Lower lobe of right lung (tissue), 2 donors: ENCODE results near the gene LKAAEAR1. TPM values are rescaled to one million over a fixed set of nuclear protein-coding genes. Genes with fewer than 3 reads are reported as not detected.

ENCODE experiments used
- ATAC-seq, 2 donors: fragments of 200-7000 bp; cut with Tn5 transposase; one replicate each; pipeline ENCODE4 v1.9.1; 2020 to 2022; ENCODE audit warnings: mild to moderate bottlenecking in 2 of 2, moderate library complexity in 2 of 2
- DNase-seq: peaks from one replicate; pipeline ENCODE4 v3.0.0-alpha.2; 2020
- H3K27ac ChIP-seq: fragments of 200-600 bp; one replicate; pipeline ENCODE4 v1.8.0; 2022
- H3K27me3 ChIP-seq: fragments of 200-600 bp; one replicate; pipeline ENCODE4 v1.8.0; 2022; ENCODE audit warnings: low read depth
- H3K36me3 ChIP-seq: fragments of 200-600 bp; one replicate; pipeline ENCODE4 v1.8.0; 2022; ENCODE audit warnings: mild to moderate bottlenecking
- H3K4me1 ChIP-seq: fragments of 200-600 bp; one replicate; pipeline ENCODE4 v1.8.0; 2022
- H3K4me3 ChIP-seq: fragments of 200-600 bp; one replicate; pipeline ENCODE4 v1.8.0; 2022; ENCODE audit warnings: mild to moderate bottlenecking
- H3K9me3 ChIP-seq: fragments of 200-600 bp; one replicate; pipeline ENCODE4 v1.8.0; 2022
- CTCF ChIP-seq: fragments of 200-600 bp; IDR thresholded peaks from one replicate; pipeline ENCODE4 v1.8.0; 2022; ENCODE audit warnings: antibody characterized with exemption, mild to moderate bottlenecking
- intact Hi-C: fragments of 100-400 bp; cut with DNase I; formaldehyde crosslinking; loops from one replicate; pipeline ENCODE4 v1.11.0; 2022
- total RNA-seq: library from RNA; stranded (reverse); fragmentation: NEBNext Ultra II Directional; extraction: Animal tissue kit (Norgen Biotek cat#: 25700); gene quantifications from one replicate; pipeline ENCODE4 v1.2.1, GENCODE V29; 2021
- donor health status: DM: no; HTN: yes; CAD: no; lungs with severe emphysema.

Gene LKAAEAR1
- total RNA-seq, 1 donor from 2014 or later, result 0.97 TPM

- peaks cover 5% of the 10 kb centered on the region for H3K4me1 ChIP-seq
- no peaks in the 10 kb centered on the region for H3K9me3 ChIP-seq
- no peak for DNase-seq
- TF ChIP-seq CTCF, result no peak
- no peak for ATAC-seq
- no peak overlapping the region for H3K27ac ChIP-seq
- intact Hi-C loops, result no loop called here
- no peak overlapping the region for H3K4me3 ChIP-seq
- H3K36me3 ChIP-seq, result no peaks in the 10 kb centered on the region
- no peaks in the 10 kb centered on the region for H3K27me3 ChIP-seq
Observed at GRCh38 chr20:64115171-64115911, 31.1 kb upstream of the LKAAEAR1 start.

GRCh38 chr20:64114356-64114971 is 30.3 kb upstream of the LKAAEAR1 start:
- ATAC-seq (no peak), DNase-seq (no peak)
- H3K4me3 ChIP-seq, result no peak overlapping the region
- no peak for TF ChIP-seq CTCF
- no peak overlapping the region for H3K27ac ChIP-seq
- H3K9me3 ChIP-seq, result no peaks in the 10 kb centered on the region
- H3K4me1 ChIP-seq, result no peaks in the 10 kb centered on the region
- H3K27me3 ChIP-seq, result no peaks in the 10 kb centered on the region
- intact Hi-C loops, result no loop called here
- H3K36me3 ChIP-seq, result no peaks in the 10 kb centered on the region

- DNase-seq, result no peak
- H3K36me3 ChIP-seq, result no peaks in the 10 kb centered on the region
- no peaks in the 10 kb centered on the region for H3K27me3 ChIP-seq
- H3K27ac ChIP-seq, result no peak overlapping the region
- intact Hi-C loops, result no loop called here
- no peaks in the 10 kb centered on the region for H3K4me1 ChIP-seq
- no peaks in the 10 kb centered on the region for H3K9me3 ChIP-seq
- H3K4me3 ChIP-seq, result no peak overlapping the region
- no peak for ATAC-seq
- TF ChIP-seq CTCF, result no peak
Observed at GRCh38 chr20:64113796-64114355, 29.7 kb upstream of the LKAAEAR1 start.

- Histone ChIP-seq H3K9me3 (no peaks in the 10 kb centered on the region), H3K4me1 (no peaks in the 10 kb centered on the region), H3K27ac (no peak overlapping the region), H3K36me3 (no peaks in the 10 kb centered on the region), H3K4me3 (no peak overlapping the region), H3K27me3 (no peaks in the 10 kb centered on the region)
- no peak for ATAC-seq
- intact Hi-C loops, result no loop called here
- no peak for DNase-seq
- no peak for TF ChIP-seq CTCF
Observed at GRCh38 chr20:64113444-64113775, 29.2 kb upstream of the LKAAEAR1 start.

- no peak overlapping the region for H3K27ac ChIP-seq
- no peak for ATAC-seq
- no peak for TF ChIP-seq CTCF
- no peak overlapping the region for H3K4me3 ChIP-seq
- peak; percentile 23 for DNase-seq
- no peaks in the 10 kb centered on the region for H3K27me3 ChIP-seq
- H3K9me3 ChIP-seq, result no peaks in the 10 kb centered on the region
- intact Hi-C loops, result no loop called here
- no peaks in the 10 kb centered on the region for H3K4me1 ChIP-seq
- H3K36me3 ChIP-seq, result no peaks in the 10 kb centered on the region
Observed at GRCh38 chr20:64112691-64113443, 28.7 kb upstream of the LKAAEAR1 start.
